Neutrophil (primary cell): ENCODE data around the gene BICRAL.

Experiments
- H3K27ac ChIP-seq: fragments of 200-600 bp; sonication (generic); 2 replicates; pipeline ENCODE4 v1.5.1; 2016; ENCODE audit warnings: mild to moderate bottlenecking, moderate library complexity
- H3K27me3 ChIP-seq: fragments of 200-600 bp; sonication (generic); 2 replicates; pipeline ENCODE4 v1.6.0; 2016; ENCODE audit warnings: mild to moderate bottlenecking
- H3K36me3 ChIP-seq: fragments of 200-600 bp; sonication (generic); 2 replicates; pipeline ENCODE4 v1.5.1; 2017
- H3K4me1 ChIP-seq, 2 experiments: fragments of 200-600 bp in 1 of 2; sonication (generic) in 1 of 2; 1 replicate in 1 of 2; 2 replicates in 1 of 2; pipeline versions ENCODE4 v1.5.1 to v1.6.1; 2013 to 2016; ENCODE audit warnings: low read depth in 1 of 2, low read length in 1 of 2, mild to moderate bottlenecking in 1 of 2, moderate library complexity in 1 of 2; ENCODE audit not compliant: control insufficient read depth in 1 of 2, insufficient read depth in 1 of 2
- H3K4me3 ChIP-seq, 2 experiments: fragments of 200-600 bp in 1 of 2; sonication (generic) in 1 of 2; 1 replicate in 1 of 2; 2 replicates in 1 of 2; pipeline ENCODE4 v1.5.1; 2013 to 2016; ENCODE audit warnings: low read depth in 1 of 2, low read length in 1 of 2, mild to moderate bottlenecking in 1 of 2, moderate library complexity in 1 of 2
- H3K9me3 ChIP-seq: fragments of 200-600 bp; sonication (generic); 2 replicates; pipeline ENCODE4 v1.5.1; 2016
- TF ChIP-seq, protein P1 (sequence below): fragments of 200-600 bp; sonication (generic); IDR thresholded peaks from 2 replicates; pipeline ENCODE4 v1.5.1; 2016; ENCODE audit warnings: antibody characterized with exemption

BICRAL gene

DNA sequence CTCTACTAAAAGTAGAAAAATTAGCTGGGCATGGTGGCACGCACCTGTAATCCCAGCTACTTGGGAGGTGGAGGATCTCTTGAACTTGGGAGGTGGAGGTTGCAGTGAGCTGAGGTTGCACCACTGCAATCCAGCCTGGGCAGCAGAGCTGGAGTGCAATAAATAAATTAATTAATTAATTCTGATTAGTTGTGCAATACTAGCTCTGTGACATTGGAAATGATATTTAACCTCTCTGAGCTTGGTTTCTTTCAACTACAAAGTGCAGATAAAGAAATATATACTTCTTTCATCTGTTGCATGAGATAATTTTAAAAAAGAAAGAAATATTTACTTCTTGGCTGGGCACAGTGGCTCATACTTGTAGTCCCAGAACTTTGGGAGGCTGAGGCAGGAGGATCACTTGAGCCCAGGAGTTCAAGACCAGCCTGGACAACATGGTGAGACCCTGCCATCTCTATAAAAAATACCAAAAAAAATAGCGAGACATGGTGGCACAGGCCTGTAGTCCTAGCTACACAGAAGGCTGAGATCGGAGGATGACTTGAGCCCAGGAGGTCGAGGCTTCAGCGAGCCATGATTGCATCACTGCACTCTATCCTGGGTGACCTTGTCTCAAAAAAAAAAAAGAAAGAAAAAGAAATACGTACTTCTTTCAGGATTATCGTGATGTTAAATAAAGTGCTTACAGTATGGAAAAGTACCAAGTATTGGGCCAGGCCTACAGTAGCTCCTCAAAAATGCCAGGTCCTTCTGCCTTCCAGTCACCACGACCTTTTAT is 20.4 kb upstream of the BICRAL start:
- TF ChIP-seq, protein P1, sequence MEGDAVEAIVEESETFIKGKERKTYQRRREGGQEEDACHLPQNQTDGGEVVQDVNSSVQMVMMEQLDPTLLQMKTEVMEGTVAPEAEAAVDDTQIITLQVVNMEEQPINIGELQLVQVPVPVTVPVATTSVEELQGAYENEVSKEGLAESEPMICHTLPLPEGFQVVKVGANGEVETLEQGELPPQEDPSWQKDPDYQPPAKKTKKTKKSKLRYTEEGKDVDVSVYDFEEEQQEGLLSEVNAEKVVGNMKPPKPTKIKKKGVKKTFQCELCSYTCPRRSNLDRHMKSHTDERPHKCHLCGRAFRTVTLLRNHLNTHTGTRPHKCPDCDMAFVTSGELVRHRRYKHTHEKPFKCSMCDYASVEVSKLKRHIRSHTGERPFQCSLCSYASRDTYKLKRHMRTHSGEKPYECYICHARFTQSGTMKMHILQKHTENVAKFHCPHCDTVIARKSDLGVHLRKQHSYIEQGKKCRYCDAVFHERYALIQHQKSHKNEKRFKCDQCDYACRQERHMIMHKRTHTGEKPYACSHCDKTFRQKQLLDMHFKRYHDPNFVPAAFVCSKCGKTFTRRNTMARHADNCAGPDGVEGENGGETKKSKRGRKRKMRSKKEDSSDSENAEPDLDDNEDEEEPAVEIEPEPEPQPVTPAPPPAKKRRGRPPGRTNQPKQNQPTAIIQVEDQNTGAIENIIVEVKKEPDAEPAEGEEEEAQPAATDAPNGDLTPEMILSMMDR = no peak
- Histone ChIP-seq H3K36me3 (peaks cover 24% of the 10 kb centered on the region), H3K27ac (no peak overlapping the region), H3K4me1 (no peaks in the 10 kb centered on the region), H3K9me3 (no peaks in the 10 kb centered on the region), H3K4me3 (no peak overlapping the region), H3K27me3 (no peaks in the 10 kb centered on the region)

DNA sequence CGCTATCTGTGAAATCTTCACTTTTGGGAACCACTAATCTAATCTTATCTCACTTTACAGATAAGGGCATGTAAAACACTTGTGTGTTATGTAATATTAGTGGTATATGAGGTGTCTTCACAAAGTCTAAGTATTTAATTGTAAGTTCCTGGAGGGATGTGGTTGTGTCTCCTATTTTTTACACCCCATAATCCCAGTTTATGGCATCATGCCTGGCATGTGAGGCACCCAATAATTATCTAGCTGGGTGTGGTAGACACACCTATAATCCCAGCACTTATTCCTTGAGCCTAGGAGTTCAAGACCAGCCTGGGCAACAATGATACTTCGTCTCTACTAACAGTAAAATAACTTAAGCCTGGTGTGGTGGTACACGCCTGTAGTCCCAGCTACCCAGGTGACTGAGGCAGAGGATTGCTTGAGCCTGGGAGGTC is 19.4 kb upstream of the BICRAL start:
- H3K4me3 ChIP-seq = no peak overlapping the region
- peaks cover 24% of the 10 kb centered on the region for H3K36me3 ChIP-seq
- TF ChIP-seq, protein P1 = no peak
- no peaks in the 10 kb centered on the region for H3K4me1 ChIP-seq
- no peak overlapping the region for H3K27ac ChIP-seq
- H3K27me3 ChIP-seq = no peaks in the 10 kb centered on the region
- no peaks in the 10 kb centered on the region for H3K9me3 ChIP-seq

DNA sequence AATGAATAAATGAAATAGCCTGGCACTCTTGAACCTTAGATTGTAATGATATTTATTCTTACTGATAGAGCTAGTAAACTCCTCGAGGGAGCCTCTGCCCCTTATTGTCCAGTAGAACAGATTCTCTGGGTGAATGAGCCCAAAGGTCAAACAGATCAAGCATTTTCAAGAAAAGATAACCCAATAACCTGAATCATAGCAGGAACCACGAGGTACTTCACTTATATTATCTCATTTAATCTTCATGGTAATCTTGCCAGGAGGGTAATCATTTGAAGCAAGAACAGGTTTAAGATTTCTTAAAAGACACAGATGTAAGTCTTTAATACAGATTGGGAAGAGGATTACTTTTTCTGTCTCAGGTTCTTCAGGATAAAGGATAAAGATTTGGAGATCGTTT is 18.9 kb upstream of the BICRAL start:
- peaks cover 24% of the 10 kb centered on the region for H3K36me3 ChIP-seq
- TF ChIP-seq, protein P1 = no peak
- H3K4me3 ChIP-seq = no peak overlapping the region
- no peaks in the 10 kb centered on the region for H3K9me3 ChIP-seq
- no peaks in the 10 kb centered on the region for H3K27me3 ChIP-seq
- no peak overlapping the region for H3K27ac ChIP-seq
- no peaks in the 10 kb centered on the region for H3K4me1 ChIP-seq

DNA sequence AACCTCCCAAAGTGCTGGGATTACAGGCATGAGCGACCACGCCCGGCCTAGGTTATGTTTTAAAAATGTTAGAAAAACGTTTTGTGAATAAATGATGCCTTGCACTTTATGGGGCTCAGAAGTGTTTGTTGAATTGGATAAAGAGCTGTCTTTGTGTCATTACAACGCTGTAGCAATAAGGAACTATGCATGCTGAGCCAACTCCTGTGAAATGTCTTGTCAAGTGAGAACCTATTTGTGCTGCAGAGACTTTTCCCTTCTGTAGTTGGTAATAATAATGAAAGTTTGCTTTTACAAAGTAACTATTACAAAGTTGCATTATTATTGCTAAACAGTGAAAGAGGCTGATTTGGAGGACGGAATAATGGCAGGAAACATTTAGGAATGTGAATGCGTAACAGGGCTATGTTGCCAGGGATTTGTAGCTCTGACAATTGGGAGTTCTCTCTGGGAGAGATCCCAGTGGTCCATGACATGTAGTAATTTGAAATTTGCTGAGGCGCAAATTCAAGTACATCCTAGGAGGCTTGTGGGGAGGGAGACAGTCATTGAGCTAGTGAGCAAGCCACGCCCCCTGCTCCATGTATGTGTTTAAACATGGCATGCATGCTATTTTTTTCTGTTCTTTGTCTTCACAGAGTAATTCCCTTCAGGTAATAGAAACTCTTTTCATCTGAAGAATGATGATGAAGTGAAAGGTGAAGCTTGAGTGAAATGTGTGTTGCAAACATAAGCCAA is 16.8 kb upstream of the BICRAL start:
- Histone ChIP-seq H3K4me1 (no peaks in the 10 kb centered on the region), H3K27me3 (no peaks in the 10 kb centered on the region), H3K9me3 (no peaks in the 10 kb centered on the region), H3K4me3 (no peak overlapping the region), H3K36me3 (peaks cover 12% of the 10 kb centered on the region), H3K27ac (no peak overlapping the region)
- TF ChIP-seq, protein P1 = no peak

DNA sequence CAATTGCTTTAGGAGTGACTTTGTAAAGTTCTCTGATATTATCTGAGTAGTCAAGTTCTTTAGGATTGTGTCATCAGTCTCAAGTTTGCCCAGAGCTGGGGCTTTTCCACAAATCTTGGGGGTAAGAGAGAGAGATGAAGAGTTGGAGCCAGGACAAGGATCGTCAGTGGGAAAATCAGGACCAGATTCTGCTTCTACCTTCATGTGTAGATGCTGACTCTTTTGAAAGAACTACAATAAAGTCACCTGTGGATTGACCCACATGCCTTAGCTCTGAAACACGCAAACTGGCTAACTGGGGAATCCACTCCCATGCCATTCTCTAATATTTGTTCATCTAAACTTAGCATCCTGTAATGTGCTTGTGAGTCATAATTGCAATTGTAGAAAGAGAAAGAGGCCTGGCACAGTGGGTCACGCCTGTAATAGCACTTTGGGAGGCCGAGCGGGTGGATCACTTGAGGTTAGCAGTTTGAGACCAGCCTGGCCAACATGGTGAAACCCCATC is 15.6 kb upstream of the BICRAL start:
- Histone ChIP-seq H3K4me1 (peaks cover 8% of the 10 kb centered on the region in 2 experiments), H3K36me3 (peaks cover 2% of the 10 kb centered on the region), H3K4me3 (no peak overlapping the region), H3K9me3 (no peaks in the 10 kb centered on the region), H3K27ac (no peak overlapping the region), H3K27me3 (no peaks in the 10 kb centered on the region)
- TF ChIP-seq, protein P1 = no peak
